K562 (cell line): ENCODE measurements around the gene HSPB2. TPM values are rescaled to one million over a fixed set of nuclear protein-coding genes. Genes with fewer than 3 reads are reported as not detected.

Experiments
- CREB3L1 ChIP-seq: fragments of 450-650 bp; IDR thresholded peaks from 2 replicates; pipeline ENCODE4 v1.6.1; 2014; ENCODE audit warnings: low read depth, mild to moderate bottlenecking, moderate library complexity, borderline replicate concordance
- HNRNPH1 ChIP-seq: fragments of 200-400 bp; formaldehyde crosslinking; optimal IDR thresholded peaks from 2 replicates; pipeline ENCODE3; 2017; ENCODE audit warnings: low read depth, mild to moderate bottlenecking, low read length, moderate library complexity
- MCM3 ChIP-seq: fragments of 450-650 bp; IDR thresholded peaks from 2 replicates; pipeline ENCODE4 v1.6.1; 2016
- MLX ChIP-seq, 2 experiments: fragments of 450-650 bp in 1 of 2; sonication (generic) in 1 of 2; formaldehyde crosslinking; conservative IDR thresholded peaks; 2 replicates each; pipeline versions ENCODE4 v1.4.0 to v1.8.1; 2020 to 2022; ENCODE audit warnings: mild to moderate bottlenecking in 1 of 2, missing genetic modification reagents in 1 of 2
- RBM22 ChIP-seq: fragments of 200-400 bp; formaldehyde crosslinking; IDR thresholded peaks from 2 replicates; pipeline ENCODE4 v1.6.1; 2018; ENCODE audit warnings: low read length, low read depth; ENCODE audit not compliant: poor library complexity, severe bottlenecking
- SMARCA5 ChIP-seq: fragments of 450-650 bp; IDR thresholded peaks from 2 replicates; pipeline ENCODE4 v1.6.1; 2016
- THRAP3 ChIP-seq: fragments of 450-650 bp; IDR thresholded peaks from 2 replicates; pipeline ENCODE4 v1.6.1; 2016; ENCODE audit warnings: mild to moderate bottlenecking, inconsistent platforms, borderline replicate concordance
- ZNF175 ChIP-seq: fragments of 200-800 bp; sonication (Bioruptor generic); IDR thresholded peaks from 2 replicates; pipeline ENCODE4 v1.6.1; 2016; ENCODE audit warnings: low read depth, mild to moderate bottlenecking, missing genetic modification characterization, missing compliant biosample characterization
- ZNF780A ChIP-seq: fragments of 250-450 bp; sonication (Bioruptor Pico); IDR thresholded peaks from 2 replicates; pipeline ENCODE4 v1.5.0; 2021; ENCODE audit warnings: mild to moderate bottlenecking
- polyA plus RNA-seq, 8 experiments: library from polyadenylated mRNA; depleted of rRNA in 4 of 8; stranded (reverse) in 5 of 8; unstranded in 3 of 8; fragments of >200 nt; fragmentation: Nextera tagmentation in 2 of 8; fragmentation: Illumina TruSeq in 1 of 8; extraction: Ambion mirVana in 2 of 8; extraction: Trizol in 1 of 8; gene quantifications; 2 replicates each; pipeline versions ENCODE4 v1.2.1 to v1.2.3, GENCODE V29; 2011 to 2014; ENCODE audit warnings: inconsistent platforms in 1 of 8, missing spikeins in 1 of 8
- total RNA-seq, 7 experiments: library from RNA; depleted of rRNA in 6 of 7; stranded (reverse); fragments of >200 nt in 6 of 7; fragmentation: Illumina TruSeq in 2 of 7; extraction: Trizol in 2 of 7; gene quantifications; 2 replicates each; pipeline versions ENCODE4 v1.2.1 to v1.2.3, GENCODE V29; 2011 to 2021; ENCODE audit warnings: low replicate concordance in 1 of 7
- TF ChIP-seq, protein P1 (sequence below): fragments of 250-450 bp; sonication (Bioruptor Pico); IDR thresholded peaks from 2 replicates; pipeline ENCODE4 v1.4.0; 2020; ENCODE audit warnings: mild to moderate bottlenecking, moderate library complexity
- TF ChIP-seq, protein P2 (sequence below): fragments of 450-650 bp; IDR thresholded peaks from 2 replicates; pipeline ENCODE4 v1.6.1; 2016

The HSPB2 gene
- total and polyA plus RNA-seq, 9 of the 15 experiments (the other 6 are each of a cell fraction or from before 2014, with no cell fraction given) = 0.06 to 0.35 (median 0.11) TPM; not detected in 5

- TF ChIP-seq, protein P1, sequence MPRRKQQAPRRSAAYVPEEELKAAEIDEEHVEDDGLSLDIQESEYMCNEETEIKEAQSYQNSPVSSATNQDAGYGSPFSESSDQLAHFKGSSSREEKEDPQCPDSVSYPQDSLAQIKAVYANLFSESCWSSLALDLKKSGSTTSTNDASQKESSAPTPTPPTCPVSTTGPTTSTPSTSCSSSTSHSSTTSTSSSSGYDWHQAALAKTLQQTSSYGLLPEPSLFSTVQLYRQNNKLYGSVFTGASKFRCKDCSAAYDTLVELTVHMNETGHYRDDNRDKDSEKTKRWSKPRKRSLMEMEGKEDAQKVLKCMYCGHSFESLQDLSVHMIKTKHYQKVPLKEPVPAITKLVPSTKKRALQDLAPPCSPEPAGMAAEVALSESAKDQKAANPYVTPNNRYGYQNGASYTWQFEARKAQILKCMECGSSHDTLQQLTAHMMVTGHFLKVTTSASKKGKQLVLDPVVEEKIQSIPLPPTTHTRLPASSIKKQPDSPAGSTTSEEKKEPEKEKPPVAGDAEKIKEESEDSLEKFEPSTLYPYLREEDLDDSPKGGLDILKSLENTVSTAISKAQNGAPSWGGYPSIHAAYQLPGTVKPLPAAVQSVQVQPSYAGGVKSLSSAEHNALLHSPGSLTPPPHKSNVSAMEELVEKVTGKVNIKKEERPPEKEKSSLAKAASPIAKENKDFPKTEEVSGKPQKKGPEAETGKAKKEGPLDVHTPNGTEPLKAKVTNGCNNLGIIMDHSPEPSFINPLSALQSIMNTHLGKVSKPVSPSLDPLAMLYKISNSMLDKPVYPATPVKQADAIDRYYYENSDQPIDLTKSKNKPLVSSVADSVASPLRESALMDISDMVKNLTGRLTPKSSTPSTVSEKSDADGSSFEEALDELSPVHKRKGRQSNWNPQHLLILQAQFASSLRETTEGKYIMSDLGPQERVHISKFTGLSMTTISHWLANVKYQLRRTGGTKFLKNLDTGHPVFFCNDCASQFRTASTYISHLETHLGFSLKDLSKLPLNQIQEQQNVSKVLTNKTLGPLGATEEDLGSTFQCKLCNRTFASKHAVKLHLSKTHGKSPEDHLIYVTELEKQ (CRISPR knock-in tag) = no peak
- TF ChIP-seq HNRNPH1 (no peak), ZNF175 (CRISPR knock-in tag) (no peak), SMARCA5 (no peak), RBM22 (no peak), MCM3 (no peak), MLX (CRISPR knock-in tag; conservative IDR thresholded peaks at IDR 0.05) (no peak), ZNF780A (CRISPR knock-in tag) (no peak), THRAP3 (no peak), CREB3L1 (peak; percentile 72; the same call in 1 of the 2 replicates)
- TF ChIP-seq, protein P2, sequence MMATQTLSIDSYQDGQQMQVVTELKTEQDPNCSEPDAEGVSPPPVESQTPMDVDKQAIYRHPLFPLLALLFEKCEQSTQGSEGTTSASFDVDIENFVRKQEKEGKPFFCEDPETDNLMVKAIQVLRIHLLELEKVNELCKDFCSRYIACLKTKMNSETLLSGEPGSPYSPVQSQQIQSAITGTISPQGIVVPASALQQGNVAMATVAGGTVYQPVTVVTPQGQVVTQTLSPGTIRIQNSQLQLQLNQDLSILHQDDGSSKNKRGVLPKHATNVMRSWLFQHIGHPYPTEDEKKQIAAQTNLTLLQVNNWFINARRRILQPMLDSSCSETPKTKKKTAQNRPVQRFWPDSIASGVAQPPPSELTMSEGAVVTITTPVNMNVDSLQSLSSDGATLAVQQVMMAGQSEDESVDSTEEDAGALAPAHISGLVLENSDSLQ = no peak; the same call in 1 of the 2 replicates
Measured at GRCh38 chr11:111870886-111871692, 41.4 kb upstream of the HSPB2 start, which contains the start of gene ALG9 (continued).
